Measurements from ENCODE around the gene NUDT8.

DNA sequence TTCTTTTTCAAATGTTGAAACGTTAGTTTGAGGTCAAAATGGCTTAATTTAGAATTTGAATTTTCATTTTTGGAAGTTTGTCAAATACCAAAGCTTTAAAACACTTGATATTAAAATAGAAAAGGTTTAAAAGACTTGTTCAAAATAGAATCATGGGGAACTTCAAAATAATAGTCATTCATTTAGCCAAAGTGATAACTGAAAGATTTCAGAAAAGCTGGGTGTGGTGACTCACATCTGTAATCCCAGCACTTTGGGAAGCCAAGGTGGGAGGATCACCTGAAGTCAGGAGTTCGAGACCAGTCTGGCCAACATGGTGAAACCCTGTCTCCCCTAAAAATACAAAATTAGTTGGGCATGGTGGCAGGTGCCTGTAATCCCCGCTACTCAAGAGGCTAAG is 35.3 kb downstream of the NUDT8 start:
- TF ChIP-seq, protein P1, sequence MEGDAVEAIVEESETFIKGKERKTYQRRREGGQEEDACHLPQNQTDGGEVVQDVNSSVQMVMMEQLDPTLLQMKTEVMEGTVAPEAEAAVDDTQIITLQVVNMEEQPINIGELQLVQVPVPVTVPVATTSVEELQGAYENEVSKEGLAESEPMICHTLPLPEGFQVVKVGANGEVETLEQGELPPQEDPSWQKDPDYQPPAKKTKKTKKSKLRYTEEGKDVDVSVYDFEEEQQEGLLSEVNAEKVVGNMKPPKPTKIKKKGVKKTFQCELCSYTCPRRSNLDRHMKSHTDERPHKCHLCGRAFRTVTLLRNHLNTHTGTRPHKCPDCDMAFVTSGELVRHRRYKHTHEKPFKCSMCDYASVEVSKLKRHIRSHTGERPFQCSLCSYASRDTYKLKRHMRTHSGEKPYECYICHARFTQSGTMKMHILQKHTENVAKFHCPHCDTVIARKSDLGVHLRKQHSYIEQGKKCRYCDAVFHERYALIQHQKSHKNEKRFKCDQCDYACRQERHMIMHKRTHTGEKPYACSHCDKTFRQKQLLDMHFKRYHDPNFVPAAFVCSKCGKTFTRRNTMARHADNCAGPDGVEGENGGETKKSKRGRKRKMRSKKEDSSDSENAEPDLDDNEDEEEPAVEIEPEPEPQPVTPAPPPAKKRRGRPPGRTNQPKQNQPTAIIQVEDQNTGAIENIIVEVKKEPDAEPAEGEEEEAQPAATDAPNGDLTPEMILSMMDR (IDR thresholded peaks at IDR 0.05) = no peak
- no peak for TF ChIP-seq EZH2phosphoT487 (IDR thresholded peaks at IDR 0.05; ENCODE audit: borderline replicate concordance, low read depth)
- no peak for TF ChIP-seq ELF1 (IDR thresholded peaks at IDR 0.05)
- no peak for TF ChIP-seq RCOR1 (IDR thresholded peaks at IDR 0.05; ENCODE audit: low read length)
- TF ChIP-seq JUND (IDR thresholded peaks at IDR 0.05) = no peak
- no peak for TF ChIP-seq NFIC (IDR thresholded peaks at IDR 0.05; ENCODE audit: borderline replicate concordance)
- no peak for TF ChIP-seq POLR2AphosphoS5 (IDR thresholded peaks at IDR 0.05; ENCODE audit: low read depth, low read length)
- no peak for TF ChIP-seq RAD21 (IDR thresholded peaks at IDR 0.05; ENCODE audit: low read length)
- no peak for TF ChIP-seq EP300 (IDR thresholded peaks at IDR 0.05; ENCODE audit: borderline replicate concordance in 1 of 2, low read depth in 1 of 2, low read length in 1 of 2)
- no peak for TF ChIP-seq FOXJ3 (CRISPR knock-in tag; IDR thresholded peaks at IDR 0.05)
- TF ChIP-seq, protein P2, sequence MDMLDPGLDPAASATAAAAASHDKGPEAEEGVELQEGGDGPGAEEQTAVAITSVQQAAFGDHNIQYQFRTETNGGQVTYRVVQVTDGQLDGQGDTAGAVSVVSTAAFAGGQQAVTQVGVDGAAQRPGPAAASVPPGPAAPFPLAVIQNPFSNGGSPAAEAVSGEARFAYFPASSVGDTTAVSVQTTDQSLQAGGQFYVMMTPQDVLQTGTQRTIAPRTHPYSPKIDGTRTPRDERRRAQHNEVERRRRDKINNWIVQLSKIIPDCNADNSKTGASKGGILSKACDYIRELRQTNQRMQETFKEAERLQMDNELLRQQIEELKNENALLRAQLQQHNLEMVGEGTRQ (IDR thresholded peaks at IDR 0.05; ENCODE audit: borderline replicate concordance, low read depth, low read length) = no peak
- TF ChIP-seq RFX5 (IDR thresholded peaks at IDR 0.05; ENCODE audit: low read length) = no peak

All from SK-N-SH (cell line).